Endothelial cell of umbilical vein (primary cell): ENCODE data around the gene TSEN2. TPM values are rescaled to one million over a fixed set of nuclear protein-coding genes. Genes with fewer than 3 reads are reported as not detected.

ENCODE experiments used
- BruUV-seq: library from RNA; stranded (reverse); fragments of 400-500 nt; replicated peaks from 2 replicates; lab custom pipeline; 2021; lab: Mats Ljungman, UMichigan
- CTCF ChIA-PET: fragments of 300-600, 350-600 bp; sonication (Branson Sonifier 250); formaldehyde crosslinking; loops from one replicate; lab custom pipeline; 2021; ENCODE audit warnings: antibody characterized with exemption, inconsistent platforms; lab: Charles Lee
- POLR2A ChIA-PET: fragments of 300-600, 350-600 bp; sonication (Branson Sonifier 250); formaldehyde crosslinking; loops from one replicate; lab custom pipeline; 2021; ENCODE audit warnings: antibody characterized with exemption, inconsistent platforms; lab: Charles Lee
- DNase-seq: peaks from one replicate; pipeline ENCODE4 v3.0.0-alpha.2; 2011; ENCODE audit warnings: low read depth, low spot score
- FAIRE-seq: peaks from 2 replicates; lab custom pipeline; 2011; peaks lifted over from hg19 to GRCh38; lab: Jason Lieb, UNC
- H2AFZ ChIP-seq: 2 replicates; pipeline ENCODE4 v1.6.0; 2012; ENCODE audit warnings: low read depth, low read length, control low read depth, inconsistent platforms
- H3K27ac ChIP-seq: 2 replicates; pipeline ENCODE4 v1.5.1; 2011; ENCODE audit warnings: low read depth, mild to moderate bottlenecking, control low read depth, low read length, moderate library complexity; ENCODE audit not compliant: insufficient read depth
- H3K27me3 ChIP-seq, 2 experiments: 2 replicates each; pipeline versions ENCODE4 v1.6.0 to v1.6.1; 2011; ENCODE audit warnings: low read length in 2 of 2, mixed read lengths in 1 of 2; ENCODE audit not compliant: control insufficient read depth in 2 of 2, insufficient read depth in 2 of 2
- H3K36me3 ChIP-seq, 2 experiments: 2 replicates in 1 of 2; 3 replicates in 1 of 2; pipeline ENCODE4 v1.5.1; 2011; ENCODE audit warnings: low read length in 2 of 2, mild to moderate bottlenecking in 1 of 2, moderate library complexity in 1 of 2; ENCODE audit not compliant: control insufficient read depth in 2 of 2, insufficient read depth in 2 of 2; ENCODE audit errors: extremely low read depth in 1 of 2
- H3K4me1 ChIP-seq: 3 replicates; pipeline ENCODE4 v1.5.1; 2011; ENCODE audit warnings: mild to moderate bottlenecking, low read length; ENCODE audit not compliant: control insufficient read depth, insufficient read depth; ENCODE audit errors: extremely low read depth
- H3K4me2 ChIP-seq: 2 replicates; pipeline ENCODE4 v1.6.1; 2011; ENCODE audit warnings: low read length, control low read depth, mixed read lengths; ENCODE audit not compliant: insufficient read depth
- H3K4me3 ChIP-seq, 3 experiments: fragments of 200-600 bp in 1 of 3; sonication (generic), shearing (Covaris generic) in 1 of 3; replicated peaks in 1 of 3; 2 replicates each; pipeline ENCODE4 v1.5.1; 2011 to 2016; ENCODE audit warnings: control low read depth in 3 of 3, low read length in 3 of 3, mild to moderate bottlenecking in 2 of 3, inconsistent platforms in 1 of 3, low read depth in 1 of 3, moderate library complexity in 1 of 3; ENCODE audit not compliant: insufficient read depth in 1 of 3
- H3K79me2 ChIP-seq: 2 replicates; pipeline ENCODE4 v1.6.0; 2012; ENCODE audit warnings: low read length, inconsistent platforms; ENCODE audit not compliant: control insufficient read depth, insufficient read depth
- H3K9ac ChIP-seq: replicated peaks from 2 replicates; pipeline ENCODE3; 2011; ENCODE audit warnings: low read length, control low read depth; ENCODE audit not compliant: insufficient read depth; ENCODE audit errors: extremely low read depth
- H3K9me1 ChIP-seq: replicated peaks from 3 replicates; pipeline ENCODE4 v1.6.0; 2011; ENCODE audit warnings: mild to moderate bottlenecking, low read length; ENCODE audit not compliant: control insufficient read depth, insufficient read depth; ENCODE audit errors: extremely low read depth
- H3K9me3 ChIP-seq: replicated peaks from 2 replicates; pipeline ENCODE4 v1.5.1; 2012; ENCODE audit warnings: low read length, inconsistent platforms; ENCODE audit not compliant: control insufficient read depth, insufficient read depth
- H4K20me1 ChIP-seq: replicated peaks from 2 replicates; pipeline ENCODE3; 2011; ENCODE audit warnings: mild to moderate bottlenecking, low read length; ENCODE audit not compliant: control insufficient read depth, insufficient read depth; ENCODE audit errors: extremely low read depth
- EZH2 ChIP-seq: IDR thresholded peaks from 2 replicates; pipeline ENCODE4 v1.6.1; 2012; ENCODE audit warnings: borderline replicate concordance, low read depth, mild to moderate bottlenecking, moderate library complexity, low read length, inconsistent platforms; ENCODE audit not compliant: severe bottlenecking
- FOS ChIP-seq: IDR thresholded peaks from 2 replicates; pipeline ENCODE4 v1.6.1; 2011; ENCODE audit warnings: mild to moderate bottlenecking, low read length, moderate library complexity, borderline replicate concordance; ENCODE audit not compliant: insufficient read depth
- GATA2 ChIP-seq: IDR thresholded peaks from 2 replicates; pipeline ENCODE4 v1.7.0; 2011; ENCODE audit warnings: low read depth, mild to moderate bottlenecking, moderate library complexity, mixed read lengths, low read length; ENCODE audit not compliant: insufficient read length, insufficient read depth
- JUN ChIP-seq: IDR thresholded peaks from 2 replicates; pipeline ENCODE4 v1.6.1; 2011; ENCODE audit warnings: borderline replicate concordance, low read depth; ENCODE audit not compliant: insufficient read length, insufficient read depth
- MYC ChIP-seq: IDR thresholded peaks from one replicate; pipeline ENCODE4 v1.6.1; 2011; ENCODE audit warnings: mild to moderate bottlenecking, low read depth, low read length
- POLR2A ChIP-seq: IDR thresholded peaks from 2 replicates; pipeline ENCODE4 v1.6.1; 2012; ENCODE audit warnings: low read depth, mild to moderate bottlenecking, control low read depth, low read length
- POLR2AphosphoS5 ChIP-seq: IDR thresholded peaks from 2 replicates; pipeline ENCODE4 v1.6.1; 2012; ENCODE audit warnings: low read depth, mild to moderate bottlenecking, control low read depth, low read length, moderate library complexity; ENCODE audit not compliant: insufficient read depth
- dilution Hi-C: fragments of 300-500 bp; cut with MboI; formaldehyde crosslinking; loops from one replicate; pipeline ENCODE4 v1.15.0; 2019; ENCODE audit warnings: low sequenced_read_pairs; ENCODE audit not compliant: extremely low pct_ligation_motif_present
- intact Hi-C: fragments of 100-400 bp; cut with micrococcal nuclease; formaldehyde crosslinking; loops from one replicate; pipeline ENCODE4 v1.10.0; 2022
- polyA plus RNA-seq, 4 experiments: library from polyadenylated mRNA; depleted of rRNA in 3 of 4; stranded (reverse) in 3 of 4; unstranded in 1 of 4; fragments of >200 nt; gene quantifications; 2 replicates each; pipeline versions ENCODE4 v1.2.1 to v1.2.3, GENCODE V29; 2011 to 2012; ENCODE audit warnings: missing spikeins in 1 of 4
- total RNA-seq: library from RNA; stranded (reverse); gene quantifications from 2 replicates; pipeline ENCODE4 v1.2.3, GENCODE V29; 2021
- TF ChIP-seq, protein P1 (sequence below): IDR thresholded peaks from 2 replicates; pipeline ENCODE4 v1.6.1; 2011; ENCODE audit not compliant: insufficient read depth, insufficient read length
- TF ChIP-seq, protein P2 (sequence below), 2 donors: IDR thresholded peaks; 1 replicate in 1 of 2; 2 replicates in 1 of 2; pipeline ENCODE4 v1.5.1; 2011; ENCODE audit warnings: low read length in 2 of 2, mild to moderate bottlenecking in 2 of 2, moderate library complexity in 2 of 2, control low read depth in 1 of 2, inconsistent platforms in 1 of 2, low read depth in 1 of 2; ENCODE audit not compliant: insufficient read depth in 1 of 2; ENCODE audit errors: extremely low read depth in 1 of 2

Gene TSEN2
- total and polyA plus RNA-seq, 2 donors (not counting 3 experiments of a cell fraction or from before 2014, with no cell fraction given): 8.3 to 12.1 TPM

- Histone ChIP-seq H3K4me1 (peaks cover 12% of the 10 kb centered on the region), H3K27ac (no peak overlapping the region), H4K20me1 (no peaks in the 10 kb centered on the region), H2AFZ (no peak overlapping the region), H3K79me2 (no peaks in the 10 kb centered on the region), H3K27me3 (no peaks in the 10 kb centered on the region), H3K9me1 (no peaks in the 10 kb centered on the region), H3K4me2 (no peak overlapping the region), H3K4me3 (no peak overlapping the region), H3K9ac (no peak overlapping the region), H3K9me3 (no peaks in the 10 kb centered on the region), H3K36me3 (peaks cover 0 to 16% of the 10 kb centered on the region in 2 experiments)
- DNase-seq (no peak), FAIRE-seq (no peak)
- dilution Hi-C loops: no loop called here
- ChIA-PET CTCF (interaction anchor here (1.3 kb wide), 1 partner anchor 7 kb away, joined by 3 read pairs; no protein-coding TSS in a partner anchor), POLR2A (no interaction called here)
- TF ChIP-seq JUN (no peak), GATA2 (no peak), POLR2A (no peak), POLR2AphosphoS5 (no peak), FOS (no peak), EZH2 (no peak), MYC (no peak)
- TF ChIP-seq, protein P1, sequence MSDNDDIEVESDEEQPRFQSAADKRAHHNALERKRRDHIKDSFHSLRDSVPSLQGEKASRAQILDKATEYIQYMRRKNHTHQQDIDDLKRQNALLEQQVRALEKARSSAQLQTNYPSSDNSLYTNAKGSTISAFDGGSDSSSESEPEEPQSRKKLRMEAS: no peak
- TF ChIP-seq, protein P2, sequence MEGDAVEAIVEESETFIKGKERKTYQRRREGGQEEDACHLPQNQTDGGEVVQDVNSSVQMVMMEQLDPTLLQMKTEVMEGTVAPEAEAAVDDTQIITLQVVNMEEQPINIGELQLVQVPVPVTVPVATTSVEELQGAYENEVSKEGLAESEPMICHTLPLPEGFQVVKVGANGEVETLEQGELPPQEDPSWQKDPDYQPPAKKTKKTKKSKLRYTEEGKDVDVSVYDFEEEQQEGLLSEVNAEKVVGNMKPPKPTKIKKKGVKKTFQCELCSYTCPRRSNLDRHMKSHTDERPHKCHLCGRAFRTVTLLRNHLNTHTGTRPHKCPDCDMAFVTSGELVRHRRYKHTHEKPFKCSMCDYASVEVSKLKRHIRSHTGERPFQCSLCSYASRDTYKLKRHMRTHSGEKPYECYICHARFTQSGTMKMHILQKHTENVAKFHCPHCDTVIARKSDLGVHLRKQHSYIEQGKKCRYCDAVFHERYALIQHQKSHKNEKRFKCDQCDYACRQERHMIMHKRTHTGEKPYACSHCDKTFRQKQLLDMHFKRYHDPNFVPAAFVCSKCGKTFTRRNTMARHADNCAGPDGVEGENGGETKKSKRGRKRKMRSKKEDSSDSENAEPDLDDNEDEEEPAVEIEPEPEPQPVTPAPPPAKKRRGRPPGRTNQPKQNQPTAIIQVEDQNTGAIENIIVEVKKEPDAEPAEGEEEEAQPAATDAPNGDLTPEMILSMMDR (IDR thresholded peaks at IDR 0.05; ENCODE audit: extremely low read depth in 1 of 2, insufficient read depth in 1 of 2, low read depth in 1 of 2, low read length in 2 of 2): no peak
- no TSS peak for BruUV-seq
- intact Hi-C loops: no loop called here
Observed at GRCh38 chr3:12503126-12503957, 19.1 kb downstream of the TSEN2 start.
